SK-N-MC (cell line): ENCODE data around the gene SRRM1.

Experiments used
- EZH2 ChIP-seq: fragments of 200-600 bp; sonication (generic); IDR thresholded peaks from one replicate; pipeline ENCODE4 v1.6.1; 2017; ENCODE audit warnings: antibody characterized with exemption
- FOXP2 ChIP-seq: optimal IDR thresholded peaks from 2 replicates; pipeline ENCODE3; 2011; ENCODE audit warnings: mild to moderate bottlenecking, moderate library complexity; ENCODE audit not compliant: insufficient read depth; ENCODE audit errors: extremely low read length, control extremely low read depth
- POLR2AphosphoS5 ChIP-seq: IDR thresholded peaks from 2 replicates; pipeline ENCODE4 v1.6.1; 2012; ENCODE audit warnings: mild to moderate bottlenecking, low read depth, low read length, borderline replicate concordance

- TF ChIP-seq EZH2 (no peak), POLR2AphosphoS5 (no peak), FOXP2 (no peak)
These were observed 36.9 kb upstream of the SRRM1 start for GRCh38 chr1:24606296-24606605.
